Heart left ventricle (tissue), 13 donors: ENCODE data around the gene ACAP2.

ENCODE experiments used
- CTCF ChIP-seq, 12 donors: fragments of 200-600 bp; sonication (generic) in 4 of 12; IDR thresholded peaks; one replicate each; pipeline versions ENCODE4 v1.5.0 to v1.8.0; 2018 to 2022; ENCODE audit warnings: antibody characterized with exemption in 12 of 12, mild to moderate bottlenecking in 5 of 12
- POLR2A ChIP-seq, 2 donors: fragments of 450-650 bp; IDR thresholded peaks; one replicate each; pipeline ENCODE4 v1.6.1; 2017; ENCODE audit warnings: antibody characterized with exemption in 2 of 2, mild to moderate bottlenecking in 2 of 2, moderate library complexity in 2 of 2
- donor health status: ischemic (EF 13 %, LVEDD 7.1; RV severe dilation, severe dysfunction).
- donor health status: DM: no; HTN: yes; CAD: no.
- donor health status: DM: no; HTN: no; CAD: no.
- donor health status: ischemic (EF 25% LVEDD 6.9; RV normal size, moderate dysfunction).
- donor health status: ischemic (EF 25% LVEDD 5.7; RV mildly dilated, moderate dysfunction).
- donor health status: ischemic (EF 35%, LVEDD 5.7; RV mildly dilated, moderate dysfunction).
- donor health status: nonischemic (EF 11% LVEDD 7.7; RV severe dilation, severe dysfunction).
- donor health status: DM: yes; HTN: yes; CAD: no.
- donor health status: PGD.
- donor health status: ischemic (EF 29% LVEDD 5.4; RV normal size, mild dysfunction).
- donor health status: nonischemic (EF 23%, LVEDD 6.1; RV moderate dilation, normal function).

GRCh38 chr3:195285372-195285771 is 157.4 kb downstream of the ACAP2 start:
- no peak for TF ChIP-seq CTCF (IDR thresholded peaks at IDR 0.05)
- no peak for TF ChIP-seq POLR2A (IDR thresholded peaks at IDR 0.05)
